ENCODE measurements around the gene ZBTB46. TPM values are rescaled to one million over a fixed set of nuclear protein-coding genes. Genes with fewer than 3 reads are reported as not detected.
A peak's percentile ranks its signal among the peaks of the same experiment; 100 is the strongest.

ZBTB46 gene
- total RNA-seq, 5 donors from 2014 or later (not counting 1 experiment from before 2014, with no cell fraction given), result 0.20 to 0.95 (median 0.30) TPM

- POLR2A ChIA-PET, result no interaction called here
- no peaks in the 10 kb centered on the region for H3K9me3 ChIP-seq
- 82% methylated on average over 11 of the region's 12 CpGs for WGBS (ENCODE audit: insufficient coverage)
- Mint-ChIP-seq H3K27me3 (peaks cover 22 to 44% of the 10 kb centered on the region in 2 donors), H3K9me3 (no peaks in the 10 kb centered on the region), H3K27ac (no peak overlapping the region), H3K4me1 (peaks cover 9 to 20% (median 11%) of the 10 kb centered on the region in 3 donors), H3K4me3 (no peak overlapping the region), H3K36me3 (no peaks in the 10 kb centered on the region)
- no peak overlapping the region for H3K4me3 ChIP-seq (ENCODE audit: control insufficient read depth in 1 of 2, extremely low read depth in 1 of 2, low read length in 1 of 2)
- DNase-seq (no peak), ATAC-seq (replicated peaks in 1 of 4) (no peak)
- H3K36me3 ChIP-seq (ENCODE audit: control insufficient read depth in 2 of 2, extremely low read depth in 1 of 2, insufficient read depth in 1 of 2, low read length in 1 of 2), result no peaks in the 10 kb centered on the region
- H3K4me1 ChIP-seq (ENCODE audit: control insufficient read depth in 1 of 2, extremely low read depth in 1 of 2, insufficient read depth in 2 of 2, low read length in 2 of 2), result peaks cover 5 to 45% of the 10 kb centered on the region in 2 experiments
- CTCF ChIA-PET, result no interaction called here
- no peak overlapping the region for H3K27ac ChIP-seq (ENCODE audit: low read length)
- H3K27me3 ChIP-seq (replicated peaks in 1 of 2; ENCODE audit: control insufficient read depth in 2 of 2, extremely low read depth in 1 of 2, insufficient read depth in 2 of 2, low read length in 1 of 2), result peaks cover 2 to 68% of the 10 kb centered on the region in 2 experiments
These were observed 12.2 kb upstream of the ZBTB46 start for GRCh38 chr20:63843222-63843621.

GRCh38 chr20:63842258-63842657, 11.2 kb upstream of the ZBTB46 start:
- peaks cover 3 to 38% of the 10 kb centered on the region in 2 experiments for H3K4me1 ChIP-seq (ENCODE audit: control insufficient read depth in 1 of 2, extremely low read depth in 1 of 2, insufficient read depth in 2 of 2, low read length in 2 of 2)
- H3K4me3 ChIP-seq (ENCODE audit: control insufficient read depth in 1 of 2, extremely low read depth in 1 of 2, low read length in 1 of 2), result no peak overlapping the region
- H3K27ac ChIP-seq (ENCODE audit: low read length), result no peak overlapping the region
- POLR2A ChIA-PET, result no interaction called here
- 14% methylated on average over 9 of the region's 9 CpGs for WGBS (ENCODE audit: insufficient coverage)
- Mint-ChIP-seq H3K4me1 (peaks cover 9 to 20% (median 18%) of the 10 kb centered on the region in 3 donors), H3K36me3 (no peaks in the 10 kb centered on the region), H3K4me3 (no peak overlapping the region), H3K9me3 (no peaks in the 10 kb centered on the region), H3K27ac (no peak overlapping the region), H3K27me3 (peaks cover 22 to 44% of the 10 kb centered on the region in 2 donors)
- peaks cover 2 to 58% of the 10 kb centered on the region in 2 experiments for H3K27me3 ChIP-seq (replicated peaks in 1 of 2; ENCODE audit: control insufficient read depth in 2 of 2, extremely low read depth in 1 of 2, insufficient read depth in 2 of 2, low read length in 1 of 2)
- no peaks in the 10 kb centered on the region for H3K9me3 ChIP-seq
- no peak for DNase-seq
- ATAC-seq (replicated peaks in 1 of 4), result no peak
- H3K36me3 ChIP-seq (ENCODE audit: control insufficient read depth in 2 of 2, extremely low read depth in 1 of 2, insufficient read depth in 1 of 2, low read length in 1 of 2), result no peaks in the 10 kb centered on the region
- CTCF ChIA-PET, result no interaction called here

DNA sequence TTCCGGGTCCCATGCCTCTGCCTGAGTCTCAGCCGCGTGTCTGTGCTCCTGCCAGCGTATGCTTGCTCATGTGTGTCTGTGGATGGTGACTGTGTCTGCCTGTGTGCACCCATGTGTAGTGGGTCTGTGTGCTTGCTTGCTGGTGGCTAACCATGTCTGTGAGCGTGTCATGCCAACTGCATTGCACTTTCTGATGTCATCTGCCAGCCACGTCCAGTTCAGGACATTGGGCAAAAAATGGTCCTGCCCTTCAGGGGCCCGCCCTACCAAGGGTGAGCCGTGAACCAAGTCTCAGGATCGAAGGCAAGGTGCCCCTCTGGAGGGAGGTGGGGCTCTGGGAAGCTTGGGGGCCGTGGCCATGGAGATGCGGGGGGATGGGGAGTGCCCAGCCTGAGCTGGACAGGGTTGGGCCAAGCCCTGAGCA, 9.4 kb upstream of the ZBTB46 start:
- H3K36me3 Mint-ChIP-seq, result no peaks in the 10 kb centered on the region
- no peaks in the 10 kb centered on the region for H3K9me3 Mint-ChIP-seq
- H3K27ac Mint-ChIP-seq, result no peak overlapping the region
- Histone ChIP-seq H3K27me3 (replicated peaks in 1 of 2; ENCODE audit: control insufficient read depth in 2 of 2, extremely low read depth in 1 of 2, insufficient read depth in 2 of 2, low read length in 1 of 2) (peaks cover 0 to 48% of the 10 kb centered on the region in 2 experiments), H3K4me3 (ENCODE audit: control insufficient read depth in 1 of 2, extremely low read depth in 1 of 2, low read length in 1 of 2) (no peak overlapping the region), H3K9me3 (no peaks in the 10 kb centered on the region), H3K36me3 (ENCODE audit: control insufficient read depth in 2 of 2, extremely low read depth in 1 of 2, insufficient read depth in 1 of 2, low read length in 1 of 2) (no peaks in the 10 kb centered on the region), H3K4me1 (ENCODE audit: control insufficient read depth in 1 of 2, extremely low read depth in 1 of 2, insufficient read depth in 2 of 2, low read length in 2 of 2) (peaks cover 3 to 27% of the 10 kb centered on the region in 2 experiments), H3K27ac (ENCODE audit: low read length) (no peak overlapping the region)
- no peak for DNase-seq
- ATAC-seq (replicated peaks in 1 of 4), result peak in 1 of 4 experiments; percentile 20
- ChIA-PET POLR2A (no interaction called here), CTCF (no interaction called here)
- 72% methylated on average over 11 of the region's 11 CpGs for WGBS (ENCODE audit: insufficient coverage)
- H3K4me1 Mint-ChIP-seq, result peaks cover 8 to 17% (median 13%) of the 10 kb centered on the region in 3 donors
- no peak overlapping the region for H3K4me3 Mint-ChIP-seq
- peaks cover 18 to 37% of the 10 kb centered on the region in 2 donors for H3K27me3 Mint-ChIP-seq

- Mint-ChIP-seq H3K9me3 (no peaks in the 10 kb centered on the region), H3K36me3 (no peaks in the 10 kb centered on the region), H3K27me3 (peaks cover 18 to 29% of the 10 kb centered on the region in 2 donors), H3K27ac (no peak overlapping the region), H3K4me1 (peaks cover 8 to 13% (median 13%) of the 10 kb centered on the region in 3 donors), H3K4me3 (no peak overlapping the region)
- DNase-seq (no peak), ATAC-seq (replicated peaks in 1 of 4) (no peak)
- H3K4me3 ChIP-seq (ENCODE audit: control insufficient read depth in 1 of 2, extremely low read depth in 1 of 2, low read length in 1 of 2), result no peak overlapping the region
- ChIA-PET POLR2A (no interaction called here), CTCF (no interaction called here)
- peaks cover 0 to 45% of the 10 kb centered on the region in 2 experiments for H3K27me3 ChIP-seq (replicated peaks in 1 of 2; ENCODE audit: control insufficient read depth in 2 of 2, extremely low read depth in 1 of 2, insufficient read depth in 2 of 2, low read length in 1 of 2)
- H3K36me3 ChIP-seq (ENCODE audit: control insufficient read depth in 2 of 2, extremely low read depth in 1 of 2, insufficient read depth in 1 of 2, low read length in 1 of 2), result no peaks in the 10 kb centered on the region
- WGBS (ENCODE audit: insufficient coverage), result 89% methylated on average over 13 of the region's 13 CpGs
- no peak overlapping the region for H3K27ac ChIP-seq (ENCODE audit: low read length)
- peaks cover 3 to 21% of the 10 kb centered on the region in 2 experiments for H3K4me1 ChIP-seq (ENCODE audit: control insufficient read depth in 1 of 2, extremely low read depth in 1 of 2, insufficient read depth in 2 of 2, low read length in 2 of 2)
- H3K9me3 ChIP-seq, result no peaks in the 10 kb centered on the region
These were observed 8.6 kb upstream of the ZBTB46 start for GRCh38 chr20:63839620-63840019.

DNA sequence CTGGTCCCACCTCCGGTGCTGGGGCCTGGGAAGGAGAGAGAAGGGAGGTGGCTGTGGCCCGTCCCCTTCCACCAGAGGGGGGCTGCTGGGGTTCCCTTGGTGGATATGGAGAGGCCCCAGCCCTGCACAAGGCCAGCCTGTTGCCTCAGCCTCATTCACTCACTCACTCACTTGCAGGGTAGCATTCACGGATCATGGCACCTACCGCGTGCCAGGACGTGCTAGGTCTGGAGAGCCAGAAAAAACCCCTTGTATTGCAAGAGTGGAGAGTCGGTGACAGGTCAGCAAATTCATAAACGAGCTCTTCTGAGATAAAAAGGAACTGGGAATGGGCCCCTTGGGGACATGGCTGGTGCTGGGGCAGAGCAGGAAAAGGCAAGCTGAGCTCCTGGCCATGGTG, 6.4 kb upstream of the ZBTB46 start:
- H3K27ac Mint-ChIP-seq, result no peak overlapping the region
- ChIA-PET CTCF (no interaction called here), POLR2A (no interaction called here)

DNA sequence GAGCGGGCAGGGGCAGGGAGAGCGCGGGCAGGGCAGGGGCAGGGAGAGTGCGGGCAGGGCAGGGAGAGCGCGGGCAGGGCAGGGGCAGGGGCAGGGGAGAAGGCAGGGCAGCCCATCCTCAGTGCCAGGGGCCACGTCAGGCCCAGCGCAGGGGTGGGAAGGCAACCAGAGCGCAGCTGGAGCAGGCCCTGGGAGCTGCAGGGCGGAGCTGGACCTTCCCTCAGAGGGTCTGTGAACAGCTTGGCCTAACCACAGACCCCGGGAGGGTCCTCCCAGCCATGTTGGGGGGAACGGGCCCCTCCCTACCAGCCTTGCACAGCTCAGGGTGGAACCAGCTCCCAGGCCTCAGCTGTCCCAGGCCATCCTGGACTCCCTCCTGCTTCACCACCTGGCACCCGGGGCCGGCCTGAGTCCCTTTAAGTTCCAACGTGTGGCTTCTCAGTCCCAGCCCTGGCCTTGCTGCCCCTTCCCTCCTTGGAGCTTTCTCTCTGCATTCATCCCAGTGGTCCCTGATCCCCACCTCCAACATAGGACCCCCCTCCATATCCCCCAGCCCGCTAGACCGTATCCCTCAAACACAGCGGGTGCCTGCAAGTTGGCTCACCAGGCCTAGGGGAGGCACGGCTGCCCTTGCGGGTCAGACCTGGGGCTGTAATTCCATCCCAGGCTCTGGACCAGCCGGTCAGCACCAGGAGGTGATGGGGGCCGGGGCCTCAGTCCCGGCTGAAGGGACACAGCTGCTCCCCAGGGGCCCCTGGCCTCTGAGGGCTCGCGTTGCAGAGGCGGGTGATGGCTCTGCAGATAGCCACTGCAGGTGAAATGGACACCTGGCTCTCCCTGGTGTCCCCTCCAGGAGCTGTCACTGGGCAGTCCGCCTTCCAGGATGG, 5.6 kb upstream of the ZBTB46 start:
- DNase-seq (no peak), ATAC-seq (replicated peaks in 1 of 4) (no peak)
- ChIA-PET CTCF (no interaction called here), POLR2A (interaction anchor here in 1 of 2 donors (0.5 kb wide), 1 partner anchor 314 kb away, joined by 3 read pairs; no protein-coding TSS in a partner anchor)
- Histone ChIP-seq H3K4me1 (ENCODE audit: control insufficient read depth in 1 of 2, extremely low read depth in 1 of 2, insufficient read depth in 2 of 2, low read length in 2 of 2) (no peaks in the 10 kb centered on the region), H3K36me3 (ENCODE audit: control insufficient read depth in 2 of 2, extremely low read depth in 1 of 2, insufficient read depth in 1 of 2, low read length in 1 of 2) (no peaks in the 10 kb centered on the region), H3K27me3 (replicated peaks in 1 of 2; ENCODE audit: control insufficient read depth in 2 of 2, extremely low read depth in 1 of 2, insufficient read depth in 2 of 2, low read length in 1 of 2) (peaks cover 0 to 36% of the 10 kb centered on the region in 2 experiments), H3K9me3 (no peaks in the 10 kb centered on the region), H3K4me3 (ENCODE audit: control insufficient read depth in 1 of 2, extremely low read depth in 1 of 2, low read length in 1 of 2) (no peak overlapping the region), H3K27ac (ENCODE audit: low read length) (no peak overlapping the region)
- peaks cover 0 to 7% (median 1%) of the 10 kb centered on the region in 3 donors for H3K4me1 Mint-ChIP-seq
- H3K36me3 Mint-ChIP-seq, result no peaks in the 10 kb centered on the region
- H3K27me3 Mint-ChIP-seq, result peaks cover 0 to 21% of the 10 kb centered on the region in 2 donors
- no peaks in the 10 kb centered on the region for H3K9me3 Mint-ChIP-seq
- 80% methylated on average over 21 of the region's 27 CpGs for WGBS (ENCODE audit: insufficient coverage)
- no peak overlapping the region for H3K27ac Mint-ChIP-seq
- H3K4me3 Mint-ChIP-seq, result no peak overlapping the region

More for the DNA sequence above, 6.4 kb upstream of the ZBTB46 start:
- H3K4me1 ChIP-seq (ENCODE audit: control insufficient read depth in 1 of 2, extremely low read depth in 1 of 2, insufficient read depth in 2 of 2, low read length in 2 of 2), result peaks cover 0 to 5% of the 10 kb centered on the region in 2 experiments
- Mint-ChIP-seq H3K9me3 (no peaks in the 10 kb centered on the region), H3K27me3 (peaks cover 6 to 25% of the 10 kb centered on the region in 2 donors), H3K4me1 (peaks cover 3 to 7% (median 5%) of the 10 kb centered on the region in 3 donors), H3K4me3 (no peak overlapping the region), H3K36me3 (no peaks in the 10 kb centered on the region)
- 79% methylated on average over 5 of the region's 8 CpGs for WGBS (ENCODE audit: insufficient coverage)
- ATAC-seq (replicated peaks in 1 of 4) (no peak), DNase-seq (no peak)
- H3K27me3 ChIP-seq (replicated peaks in 1 of 2; ENCODE audit: control insufficient read depth in 2 of 2, extremely low read depth in 1 of 2, insufficient read depth in 2 of 2, low read length in 1 of 2), result peaks cover 0 to 37% of the 10 kb centered on the region in 2 experiments
- H3K9me3 ChIP-seq, result no peaks in the 10 kb centered on the region
- H3K36me3 ChIP-seq (ENCODE audit: control insufficient read depth in 2 of 2, extremely low read depth in 1 of 2, insufficient read depth in 1 of 2, low read length in 1 of 2), result no peaks in the 10 kb centered on the region
- H3K4me3 ChIP-seq (ENCODE audit: control insufficient read depth in 1 of 2, extremely low read depth in 1 of 2, low read length in 1 of 2), result no peak overlapping the region
- no peak overlapping the region for H3K27ac ChIP-seq (ENCODE audit: low read length)
